Measurements from ENCODE around the gene TMC5. TPM values are rescaled to one million over a fixed set of nuclear protein-coding genes. Genes with fewer than 3 reads are reported as not detected.
A peak's percentile ranks its signal among the peaks of the same experiment; 100 is the strongest.

The TMC5 gene
- total and polyA plus RNA-seq, 2 of the 13 experiments (the other 11 are each of a cell fraction or from before 2014, with no cell fraction given), result 0.09 to 0.41 TPM

GRCh38 chr16:19524616-19525384 is 107.1 kb downstream of the TMC5 start (continued):
- no peak for TF ChIP-seq SNAPC4 (CRISPR knock-in tag; IDR thresholded peaks at IDR 0.05)
- TF ChIP-seq ZNF770 (CRISPR knock-in tag; IDR thresholded peaks at IDR 0.05), result no peak
- no peak for TF ChIP-seq ZNF33A (CRISPR knock-in tag; IDR thresholded peaks at IDR 0.05; ENCODE audit: borderline replicate concordance)
- TF ChIP-seq ZFP37 (CRISPR knock-in tag; IDR thresholded peaks at IDR 0.05; ENCODE audit: borderline replicate concordance), result 0 out of 2 replicates have a peak, but pooled peaks have one; percentile 33
- TF ChIP-seq ZMAT3 (CRISPR knock-in tag; conservative IDR thresholded peaks at IDR 0.05), result 0 out of 2 replicates have a peak, but pooled peaks have one; percentile 56
- no peak for TF ChIP-seq TMF1 (CRISPR knock-in tag; IDR thresholded peaks at IDR 0.05; ENCODE audit: low read depth)
- TF ChIP-seq ARNT (IDR thresholded peaks at IDR 0.05), result no peak
- TF ChIP-seq NFATC3 (CRISPR knock-in tag; IDR thresholded peaks at IDR 0.05), result peak; percentile 51; the same call in 1 of the 2 replicates
- TF ChIP-seq ZFP62 (CRISPR knock-in tag; IDR thresholded peaks at IDR 0.05), result no peak
